NK-92 (cell line): ENCODE results near the gene JTB.

Experiments used
- DNase-seq: peaks from one replicate; lab custom pipeline; 2025; ENCODE audit not compliant: unreplicated experiment; lab: John Stamatoyannopoulos, UW

The JTB gene

GRCh38 chr1:153933955-153934354, 43.5 kb downstream of the JTB start:
- no peak for DNase-seq

DNA sequence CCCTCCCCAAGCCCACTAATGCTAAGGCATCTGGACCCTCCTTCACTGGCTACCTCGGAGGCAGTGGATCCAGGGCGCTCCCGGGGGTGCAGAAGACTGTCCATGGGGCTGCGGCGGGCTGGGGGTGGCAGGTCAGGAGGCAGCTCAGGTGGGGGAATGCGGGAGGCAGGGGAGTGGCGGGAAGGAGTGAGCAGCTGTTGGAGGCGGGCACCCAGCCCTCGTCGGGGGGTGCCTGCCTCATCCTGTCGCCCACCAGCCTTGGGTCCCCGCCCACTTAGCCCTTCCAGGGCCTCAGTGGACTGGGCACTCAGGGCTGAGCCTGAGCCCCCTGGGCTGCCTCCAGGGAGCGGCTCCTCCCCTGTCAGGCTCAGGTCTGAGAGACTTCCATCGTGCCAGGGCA, 44.0 kb downstream of the JTB start:
- no peak for DNase-seq

DNA sequence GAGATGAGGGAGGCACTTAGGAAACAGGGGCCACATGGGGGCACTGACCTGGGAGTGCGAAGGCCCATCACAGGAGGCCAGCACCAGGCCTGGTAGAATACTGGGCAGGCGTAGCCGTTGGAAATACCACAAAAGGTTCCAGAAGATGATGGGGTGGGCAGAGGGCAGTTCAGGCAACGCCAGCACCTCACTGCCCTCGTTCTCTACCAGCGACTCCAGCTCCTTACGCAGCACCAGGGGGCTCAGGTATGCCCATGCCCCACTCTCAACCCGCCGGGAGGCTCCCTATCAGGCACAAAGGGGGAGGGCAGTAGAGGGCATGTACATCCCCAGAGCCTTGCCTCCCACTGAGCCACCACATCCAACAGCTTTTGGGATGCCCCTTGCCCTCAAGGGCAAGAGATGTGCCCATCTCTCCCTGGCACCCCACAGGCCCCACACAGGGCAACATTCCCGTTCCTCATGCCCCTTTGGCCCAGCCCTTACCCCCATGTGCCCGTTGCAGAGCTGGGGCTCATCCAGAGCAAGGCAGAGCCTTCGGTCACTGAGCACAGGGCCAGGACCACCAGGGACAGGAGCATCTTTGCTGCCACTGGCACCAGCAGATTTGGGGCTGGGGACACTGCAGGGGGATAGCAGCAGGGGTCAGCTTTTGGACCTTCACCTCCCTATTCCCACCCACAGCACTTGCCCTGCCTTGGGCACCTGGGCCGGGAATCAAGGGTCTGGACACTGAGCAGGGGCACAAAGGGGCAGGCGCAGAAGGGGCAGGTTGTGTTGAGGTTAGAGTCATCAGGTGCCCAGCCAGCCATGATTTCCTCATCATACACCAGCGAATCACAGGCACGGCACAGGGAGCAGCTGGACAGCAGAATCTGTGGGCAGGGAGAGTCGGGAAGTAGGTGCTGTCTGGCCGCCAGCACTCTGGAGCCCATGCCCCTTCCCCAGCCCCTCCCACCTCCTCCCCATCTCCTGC, 45.0 kb downstream of the JTB start:
- no peak for DNase-seq

DNA sequence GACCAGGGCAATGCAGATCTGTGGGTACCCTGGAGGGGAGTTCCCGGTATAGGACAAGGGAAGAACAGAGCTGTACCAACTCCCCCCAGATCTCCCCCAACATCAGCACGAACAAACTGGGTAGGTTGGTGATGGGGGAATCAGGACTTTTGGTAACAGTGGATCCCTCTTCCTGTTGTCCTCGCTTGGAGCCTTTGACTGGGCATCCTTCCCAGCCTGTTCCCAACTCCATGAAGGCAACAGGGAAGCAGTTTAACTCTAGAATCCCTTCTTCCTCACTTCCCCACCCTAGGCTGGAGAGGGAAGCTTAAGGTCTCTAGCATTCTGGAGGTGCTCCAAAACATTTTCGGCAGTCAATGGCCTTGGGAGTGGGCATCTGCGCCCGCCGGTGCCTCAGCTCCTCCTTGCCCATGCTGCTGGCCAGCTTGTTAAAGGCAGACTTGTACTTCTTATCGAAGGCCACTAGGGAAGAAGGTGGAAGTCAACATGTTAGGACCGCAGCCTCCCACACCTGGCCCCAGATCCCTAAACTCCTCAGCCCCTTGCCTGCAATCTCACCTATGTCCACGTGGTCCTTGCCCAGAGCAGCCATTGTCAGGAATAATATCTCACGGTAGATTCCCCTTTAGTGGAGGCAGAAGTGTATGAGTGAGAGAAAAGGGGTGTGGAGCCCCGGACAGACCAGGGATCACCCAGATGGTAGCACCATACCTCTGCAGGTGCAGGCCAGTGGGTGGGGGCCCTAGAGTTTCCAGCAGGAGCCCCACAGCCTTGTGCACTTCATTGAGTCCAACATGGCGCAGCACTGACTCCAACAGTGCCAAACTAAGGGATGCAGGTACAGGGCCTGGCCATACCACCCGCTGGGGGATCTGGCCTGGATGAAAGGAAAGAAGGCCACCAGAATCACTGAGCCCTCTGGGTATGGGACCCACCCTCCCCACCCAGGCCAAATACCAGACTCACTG, 47.2 kb downstream of the JTB start:
- no peak for DNase-seq

GRCh38 chr1:153929426-153929825, 48.0 kb downstream of the JTB start:
- DNase-seq: no peak

DNA sequence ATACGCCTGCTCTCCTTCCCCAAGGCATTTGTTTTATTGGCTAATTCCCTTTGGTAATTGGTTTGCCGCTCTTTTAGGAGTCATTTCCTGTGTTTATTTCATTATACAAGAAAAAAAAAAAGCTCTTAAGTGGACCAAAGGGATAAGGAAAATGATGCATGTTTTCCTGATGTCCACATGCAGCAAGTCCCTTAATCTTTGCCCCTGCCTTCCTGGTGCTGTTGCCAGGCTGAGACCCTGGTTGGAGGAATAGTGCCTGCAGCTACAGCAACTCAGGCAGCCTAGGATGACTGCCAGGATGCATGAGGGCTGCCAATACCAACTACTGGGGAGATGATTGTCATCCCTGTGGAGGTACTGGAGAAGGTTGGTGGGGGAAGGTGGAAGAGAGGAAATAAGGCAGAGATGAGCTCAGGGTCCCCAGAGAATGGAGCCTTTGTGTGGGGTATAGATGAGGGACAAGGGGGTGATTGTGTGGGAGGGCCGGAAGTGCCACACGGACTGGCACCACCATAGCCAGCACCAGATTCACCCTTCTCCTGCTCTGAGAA, 48.6 kb downstream of the JTB start:
- no peak for DNase-seq

GRCh38 chr1:153928245-153928644, 49.2 kb downstream of the JTB start:
- DNase-seq: no peak

GRCh38 chr1:153926405-153926804, 51.1 kb downstream of the JTB start:
- DNase-seq: no peak
